COR-L47 (cell line): ENCODE results near the gene PTPRH.

ENCODE experiments used
- DNase-seq: peaks from one replicate; lab custom pipeline; 2025; lab: John Stamatoyannopoulos, UW

Gene PTPRH

GRCh38 chr19:55208880-55209692 is at the start of gene PTPRH:
PTPRH (minus strand) TSS chr19:55209501; CDS start chr19:55209433, 68 bp downstream.
- DNase-seq = no peak

- DNase-seq = no peak
Observed at GRCh38 chr19:55258476-55258827, 49.2 kb upstream of the PTPRH start.

GRCh38 chr19:55257461-55258420 is 48.4 kb upstream of the PTPRH start:
- no peak for DNase-seq

GRCh38 chr19:55256562-55257460 is 47.5 kb upstream of the PTPRH start:
- no peak for DNase-seq

- DNase-seq = no peak
Observed at GRCh38 chr19:55255618-55256423, 46.5 kb upstream of the PTPRH start.

- DNase-seq = no peak
Observed at GRCh38 chr19:55254625-55254977, 45.3 kb upstream of the PTPRH start.

GRCh38 chr19:55253842-55254624 is 44.7 kb upstream of the PTPRH start:
- DNase-seq = peak; percentile 57

- no peak for DNase-seq
Observed at GRCh38 chr19:55252760-55253663, 43.7 kb upstream of the PTPRH start.

GRCh38 chr19:55251341-55252081 is 42.2 kb upstream of the PTPRH start:
- DNase-seq = no peak

GRCh38 chr19:55250262-55251036 is 41.1 kb upstream of the PTPRH start:
- DNase-seq = no peak

GRCh38 chr19:55249841-55250240 is 40.5 kb upstream of the PTPRH start:
- no peak for DNase-seq

GRCh38 chr19:55248704-55249103 is 39.4 kb upstream of the PTPRH start:
- no peak for DNase-seq

- DNase-seq = no peak
Observed at GRCh38 chr19:55248166-55248675, 38.9 kb upstream of the PTPRH start.

GRCh38 chr19:55247621-55248099 is 38.4 kb upstream of the PTPRH start:
- DNase-seq = no peak

- no peak for DNase-seq
Observed at GRCh38 chr19:55246462-55247451, 37.5 kb upstream of the PTPRH start.
